ENCODE measurements around the gene KIF16B. TPM values are rescaled to one million over a fixed set of nuclear protein-coding genes. Genes with fewer than 3 reads are reported as not detected.
A peak's percentile ranks its signal among the peaks of the same experiment; 100 is the strongest.

The KIF16B gene
- total and polyA plus RNA-seq, 2 of the 13 experiments (the other 11 are each of a cell fraction or from before 2014, with no cell fraction given), result 6.9 to 18.0 TPM

DNA sequence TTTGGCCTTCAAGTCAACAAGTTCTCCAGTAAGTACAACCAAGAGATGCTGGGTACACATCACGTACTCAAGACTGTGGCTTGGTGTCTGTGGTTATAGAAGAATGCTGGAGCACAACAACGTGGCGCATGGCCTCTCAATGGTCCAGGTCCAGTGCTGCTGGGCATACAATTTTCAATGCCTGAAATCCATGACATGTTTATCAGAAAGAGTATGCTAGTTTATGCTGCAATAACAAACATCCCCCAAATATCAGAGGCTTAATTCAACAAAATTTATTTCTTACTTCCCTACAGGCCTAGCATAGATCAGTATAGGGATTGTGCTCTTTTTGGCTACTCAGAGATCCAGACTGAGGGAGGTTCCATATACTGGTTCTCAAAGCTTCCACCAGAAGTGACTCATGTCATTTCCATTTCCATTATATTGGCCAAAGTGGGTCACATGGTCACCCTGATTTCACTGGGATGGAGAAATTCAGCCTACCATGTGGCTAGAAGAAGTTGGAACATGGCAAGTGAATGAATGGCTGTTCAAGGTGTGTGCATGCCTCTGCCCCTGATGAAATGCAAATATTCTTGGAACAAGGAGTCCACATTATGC is 33.3 kb upstream of the KIF16B start:
- POLR2A ChIA-PET, result no interaction called here
- no peak for FAIRE-seq
- TF ChIP-seq CREM (IDR thresholded peaks at IDR 0.05) (no peak), CREM (CRISPR knock-in tag; IDR thresholded peaks at IDR 0.05) (no peak), RFX1 (IDR thresholded peaks at IDR 0.05) (no peak), ZC3H4 (CRISPR knock-in tag; IDR thresholded peaks at IDR 0.05; ENCODE audit: borderline replicate concordance) (no peak), MAFF (IDR thresholded peaks at IDR 0.05; ENCODE audit: low read depth, low read length) (no peak), MXI1 (IDR thresholded peaks at IDR 0.05; ENCODE audit: borderline replicate concordance, low read depth, low read length) (no peak), ARID2 (CRISPR knock-in tag; IDR thresholded peaks at IDR 0.05; ENCODE audit: borderline replicate concordance) (no peak), ZNF12 (CRISPR knock-in tag; IDR thresholded peaks at IDR 0.05) (peak; percentile 93)
- TF ChIP-seq, protein P1, sequence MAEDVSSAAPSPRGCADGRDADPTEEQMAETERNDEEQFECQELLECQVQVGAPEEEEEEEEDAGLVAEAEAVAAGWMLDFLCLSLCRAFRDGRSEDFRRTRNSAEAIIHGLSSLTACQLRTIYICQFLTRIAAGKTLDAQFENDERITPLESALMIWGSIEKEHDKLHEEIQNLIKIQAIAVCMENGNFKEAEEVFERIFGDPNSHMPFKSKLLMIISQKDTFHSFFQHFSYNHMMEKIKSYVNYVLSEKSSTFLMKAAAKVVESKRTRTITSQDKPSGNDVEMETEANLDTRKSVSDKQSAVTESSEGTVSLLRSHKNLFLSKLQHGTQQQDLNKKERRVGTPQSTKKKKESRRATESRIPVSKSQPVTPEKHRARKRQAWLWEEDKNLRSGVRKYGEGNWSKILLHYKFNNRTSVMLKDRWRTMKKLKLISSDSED (CRISPR knock-in tag; IDR thresholded peaks at IDR 0.05), result no peak
- H4K20me1 ChIP-seq (ENCODE audit: insufficient read depth, low read length), result no peaks in the 10 kb centered on the region
- ATAC-seq, result no peak
- H3K27ac ChIP-seq (ENCODE audit: extremely low read length, insufficient read depth, low read length), result no peak overlapping the region
- in situ Hi-C loops (cut with HindIII; ENCODE audit: extremely low pct_ligation_motif_present, low pct_unique_long_range_greater_than_20kb) (no loop called here), intact Hi-C loops (cut with micrococcal nuclease; ENCODE audit: unreplicated experiment) (no loop called here)
- H2AFZ ChIP-seq (ENCODE audit: low read length), result no peak overlapping the region
- no peaks in the 10 kb centered on the region for H3K79me2 ChIP-seq (ENCODE audit: insufficient read depth, low read length)
- H3K4me3 ChIP-seq (replicated peaks in 1 of 3; ENCODE audit: insufficient read depth in 1 of 3, low read depth in 2 of 3, low read length in 3 of 3), result no peak overlapping the region
- H3K36me3 ChIP-seq (replicated peaks in 1 of 2; ENCODE audit: control insufficient read depth in 1 of 2, insufficient read depth in 2 of 2, low read length in 2 of 2), result no peaks in the 10 kb centered on the region
- no peak for DNase-seq (ENCODE audit: low spot score)
- H3K9me3 ChIP-seq (ENCODE audit: low read length), result no peaks in the 10 kb centered on the region
- H3K4me1 ChIP-seq (ENCODE audit: insufficient read depth, low read length), result peaks cover 19% of the 10 kb centered on the region
- no peak overlapping the region for H3K4me2 ChIP-seq (ENCODE audit: low read depth, low read length)
- H3K27me3 ChIP-seq (ENCODE audit: control insufficient read depth in 1 of 2, insufficient read depth in 2 of 2, low read length in 2 of 2), result no peaks in the 10 kb centered on the region
- WGBS (ENCODE audit: low lambda C conversion rate), result 68% methylated on average over 3 of the region's 3 CpGs
- no peak overlapping the region for H3K9ac ChIP-seq (ENCODE audit: insufficient read depth, low read depth, low read length)
- no TSS peak for BruUV-seq (replicated peaks)
- CTCF ChIA-PET (ENCODE audit: low intra/inter-chr PET ratio, low total read pairs), result no interaction called here

DNA sequence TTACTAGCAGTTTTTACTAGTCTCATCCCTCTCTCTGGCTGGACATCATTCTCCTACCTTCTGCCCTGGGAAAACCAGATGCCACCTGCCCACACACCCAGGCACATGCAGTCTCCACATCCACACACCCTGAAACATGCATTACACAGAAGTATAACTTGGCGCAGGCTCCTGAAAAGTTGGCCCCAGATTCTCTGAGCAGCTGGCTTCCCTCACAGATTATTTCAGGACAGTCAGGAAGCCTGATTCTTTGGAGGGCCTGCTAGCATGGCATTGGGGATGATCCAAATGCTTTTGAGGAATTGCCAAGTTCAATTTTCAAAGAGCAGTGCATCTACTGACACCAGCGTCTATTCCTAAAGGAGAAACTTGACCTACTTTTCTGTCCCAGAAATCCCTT is 27.8 kb upstream of the KIF16B start:
- H3K79me2 ChIP-seq (ENCODE audit: insufficient read depth, low read length), result no peaks in the 10 kb centered on the region
- BruUV-seq (replicated peaks), result no TSS peak
- in situ Hi-C loops (cut with HindIII; ENCODE audit: extremely low pct_ligation_motif_present, low pct_unique_long_range_greater_than_20kb) (no loop called here), intact Hi-C loops (cut with micrococcal nuclease; ENCODE audit: unreplicated experiment) (no loop called here)
- peaks cover 11% of the 10 kb centered on the region; the same call in 1 of the 2 replicates for H3K4me1 ChIP-seq (ENCODE audit: insufficient read depth, low read length)
- no peak overlapping the region for H3K27ac ChIP-seq (ENCODE audit: extremely low read length, insufficient read depth, low read length)
- no peaks in the 10 kb centered on the region for H4K20me1 ChIP-seq (ENCODE audit: insufficient read depth, low read length)
- POLR2A ChIA-PET, result no interaction called here
- H3K9me3 ChIP-seq (ENCODE audit: low read length), result no peaks in the 10 kb centered on the region
- DNase-seq (ENCODE audit: low spot score) (no peak), ATAC-seq (no peak), FAIRE-seq (no peak)
- no peak overlapping the region for H3K9ac ChIP-seq (ENCODE audit: insufficient read depth, low read depth, low read length)
- WGBS (ENCODE audit: low lambda C conversion rate), result 50% methylated on average over 2 of the region's 2 CpGs
- CTCF ChIA-PET (ENCODE audit: low intra/inter-chr PET ratio, low total read pairs), result no interaction called here
- no peak overlapping the region for H2AFZ ChIP-seq (ENCODE audit: low read length)
- no peak overlapping the region for H3K4me2 ChIP-seq (ENCODE audit: low read depth, low read length)
- no peaks in the 10 kb centered on the region for H3K36me3 ChIP-seq (replicated peaks in 1 of 2; ENCODE audit: control insufficient read depth in 1 of 2, insufficient read depth in 2 of 2, low read length in 2 of 2)
- no peak overlapping the region for H3K4me3 ChIP-seq (replicated peaks in 1 of 3; ENCODE audit: insufficient read depth in 1 of 3, low read depth in 2 of 3, low read length in 3 of 3)
- no peaks in the 10 kb centered on the region for H3K27me3 ChIP-seq (ENCODE audit: control insufficient read depth in 1 of 2, insufficient read depth in 2 of 2, low read length in 2 of 2)
- TF ChIP-seq ZNF253 (CRISPR knock-in tag; IDR thresholded peaks at IDR 0.05; ENCODE audit: borderline replicate concordance) (no peak), MXI1 (IDR thresholded peaks at IDR 0.05; ENCODE audit: borderline replicate concordance, low read depth, low read length) (no peak), ZNF589 (CRISPR knock-in tag; conservative IDR thresholded peaks at IDR 0.05) (no peak), FIP1L1 (IDR thresholded peaks at IDR 0.05; ENCODE audit: borderline replicate concordance, insufficient read depth, low read depth, low read length) (no peak)
- TF ChIP-seq, protein P2, sequence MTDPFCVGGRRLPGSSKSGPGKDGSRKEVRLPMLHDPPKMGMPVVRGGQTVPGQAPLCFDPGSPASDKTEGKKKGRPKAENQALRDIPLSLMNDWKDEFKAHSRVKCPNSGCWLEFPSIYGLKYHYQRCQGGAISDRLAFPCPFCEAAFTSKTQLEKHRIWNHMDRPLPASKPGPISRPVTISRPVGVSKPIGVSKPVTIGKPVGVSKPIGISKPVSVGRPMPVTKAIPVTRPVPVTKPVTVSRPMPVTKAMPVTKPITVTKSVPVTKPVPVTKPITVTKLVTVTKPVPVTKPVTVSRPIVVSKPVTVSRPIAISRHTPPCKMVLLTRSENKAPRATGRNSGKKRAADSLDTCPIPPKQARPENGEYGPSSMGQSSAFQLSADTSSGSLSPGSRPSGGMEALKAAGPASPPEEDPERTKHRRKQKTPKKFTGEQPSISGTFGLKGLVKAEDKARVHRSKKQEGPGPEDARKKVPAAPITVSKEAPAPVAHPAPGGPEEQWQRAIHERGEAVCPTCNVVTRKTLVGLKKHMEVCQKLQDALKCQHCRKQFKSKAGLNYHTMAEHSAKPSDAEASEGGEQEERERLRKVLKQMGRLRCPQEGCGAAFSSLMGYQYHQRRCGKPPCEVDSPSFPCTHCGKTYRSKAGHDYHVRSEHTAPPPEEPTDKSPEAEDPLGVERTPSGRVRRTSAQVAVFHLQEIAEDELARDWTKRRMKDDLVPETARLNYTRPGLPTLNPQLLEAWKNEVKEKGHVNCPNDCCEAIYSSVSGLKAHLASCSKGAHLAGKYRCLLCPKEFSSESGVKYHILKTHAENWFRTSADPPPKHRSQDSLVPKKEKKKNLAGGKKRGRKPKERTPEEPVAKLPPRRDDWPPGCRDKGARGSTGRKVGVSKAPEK (CRISPR knock-in tag; IDR thresholded peaks at IDR 0.05; ENCODE audit: borderline replicate concordance), result no peak
- TF ChIP-seq, protein P3, sequence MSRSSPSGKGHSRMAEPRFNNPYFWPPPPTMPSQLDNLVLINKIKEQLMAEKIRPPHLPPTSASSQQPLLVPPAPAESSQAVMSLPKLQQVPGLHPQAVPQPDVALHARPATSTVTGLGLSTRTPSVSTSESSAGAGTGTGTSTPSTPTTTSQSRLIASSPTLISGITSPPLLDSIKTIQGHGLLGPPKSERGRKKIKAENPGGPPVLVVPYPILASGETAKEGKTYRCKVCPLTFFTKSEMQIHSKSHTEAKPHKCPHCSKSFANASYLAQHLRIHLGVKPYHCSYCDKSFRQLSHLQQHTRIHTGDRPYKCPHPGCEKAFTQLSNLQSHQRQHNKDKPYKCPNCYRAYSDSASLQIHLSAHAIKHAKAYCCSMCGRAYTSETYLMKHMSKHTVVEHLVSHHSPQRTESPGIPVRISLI (CRISPR knock-in tag; IDR thresholded peaks at IDR 0.05; ENCODE audit: borderline replicate concordance), result no peak
